Sigmoid colon (tissue), 7 donors: ENCODE measurements around the gene PAPOLA. TPM values are rescaled to one million over a fixed set of nuclear protein-coding genes. Genes with fewer than 3 reads are reported as not detected.
A peak's percentile ranks its signal among the peaks of the same experiment; 100 is the strongest.

Experiments used
- DNase-seq: peaks from one replicate; pipeline ENCODE4 v3.0.0-alpha.2; 2019
- H3K27ac ChIP-seq, 4 donors: fragments of 200-600 bp; sonication (generic); one replicate each; pipeline ENCODE4 v1.5.1; 2016 to 2019; ENCODE audit warnings: mild to moderate bottlenecking in 1 of 4
- H3K27me3 ChIP-seq, 3 donors: fragments of 200-600 bp; sonication (generic); one replicate each; pipeline ENCODE4 v1.5.1; 2019; ENCODE audit warnings: mild to moderate bottlenecking in 1 of 3
- H3K36me3 ChIP-seq, 4 donors: fragments of 200-600 bp; sonication (generic); one replicate each; pipeline ENCODE4 v1.5.1; 2016 to 2019
- H3K4me1 ChIP-seq, 4 donors: fragments of 200-600 bp; sonication (generic); one replicate each; pipeline ENCODE4 v1.5.1; 2017 to 2019
- H3K4me3 ChIP-seq, 4 donors: fragments of 200-600 bp; sonication (generic); one replicate each; pipeline ENCODE4 v1.5.1; 2017 to 2019; ENCODE audit warnings: mild to moderate bottlenecking in 2 of 4, moderate library complexity in 1 of 4
- H3K9me3 ChIP-seq, 4 donors: fragments of 200-600 bp in 3 of 4; sonication (generic) in 3 of 4; one replicate each; pipeline versions ENCODE4 v1.5.1 to v1.6.1; 2013 to 2019
- CTCF ChIP-seq, 4 experiments: fragments of 450-650 bp in 3 of 4; fragments of 200-600 bp in 1 of 4; IDR thresholded peaks; one replicate each; pipeline ENCODE4 v1.5.1; 2016 to 2019; ENCODE audit warnings: antibody characterized with exemption in 4 of 4, mild to moderate bottlenecking in 3 of 4, moderate library complexity in 2 of 4
- EP300 ChIP-seq, 4 donors: sonication (generic); formaldehyde crosslinking; IDR thresholded peaks; one replicate each; pipeline ENCODE4 v1.6.1; 2017; ENCODE audit warnings: antibody characterized with exemption in 4 of 4
- POLR2A ChIP-seq, 2 donors: fragments of 450-650 bp; IDR thresholded peaks; one replicate each; pipeline ENCODE4 v1.6.1; 2016; ENCODE audit warnings: antibody characterized with exemption in 2 of 2, mild to moderate bottlenecking in 2 of 2, moderate library complexity in 2 of 2
- POLR2AphosphoS5 ChIP-seq, 4 donors: sonication (generic); formaldehyde crosslinking; IDR thresholded peaks; one replicate each; pipeline ENCODE4 v1.6.1; 2017; ENCODE audit warnings: antibody characterized with exemption in 4 of 4
- WGBS, 2 donors: extraction: QIAGEN DNeasy Blood & Tissue Kit; methylation state at CpG; one replicate each; pipeline ENCODE4 v1.1.7; 2013; 5-methylcytosine and 5-hydroxymethylcytosine counted together
- intact Hi-C: fragments of 100-400 bp; cut with DNase I; formaldehyde crosslinking; loops from one replicate; pipeline ENCODE4 v1.15.1; 2023
- polyA plus RNA-seq, 3 donors: library from polyadenylated mRNA; stranded (reverse); fragments of 200-250 nt; gene quantifications; one replicate each; pipeline ENCODE4 v1.2.3, GENCODE V29; 2013
- total RNA-seq, 4 donors: library from RNA; depleted of rRNA; stranded (reverse); fragments of >200 nt; gene quantifications; one replicate each; pipeline ENCODE4 v1.1.0, GENCODE V29; 2016
- donor health status: healthy with polysubstance abuse.
- donor health status: Bipolar disorder and iron deficiency.
- donor health status: healthy.

The PAPOLA gene
- total and polyA plus RNA-seq, 7 donors = 67.9 to 154 (median 113) TPM

- 5 to 9% methylated on average over 54 of the region's 54 CpGs for WGBS, 2 donors
- Histone ChIP-seq H3K27ac (no peak overlapping the region), H3K4me1 (peaks cover 0 to 10% (median 7%) of the 10 kb centered on the region in 4 donors), H3K4me3 (peak overlapping the region in 3 of 4 donors; percentile 20 to 43 (median 34)), H3K9me3 (no peaks in the 10 kb centered on the region), H3K36me3 (no peaks in the 10 kb centered on the region), H3K27me3 (peaks cover 9 to 43% (median 19%) of the 10 kb centered on the region in 3 donors)
- TF ChIP-seq CTCF (IDR thresholded peaks at IDR 0.05) (no peak), POLR2AphosphoS5 (IDR thresholded peaks at IDR 0.05) (no peak), EP300 (IDR thresholded peaks at IDR 0.05) (no peak), POLR2A (IDR thresholded peaks at IDR 0.05) (no peak)
- intact Hi-C loops = no loop called here
- DNase-seq = peak; percentile 59
These were observed 90.6 kb downstream of the PAPOLA start for GRCh38 chr14:96592591-96593386.

GRCh38 chr14:96594961-96595360, 92.8 kb downstream of the PAPOLA start:
- intact Hi-C loops = no loop called here
- Histone ChIP-seq H3K4me3 (no peak overlapping the region), H3K27me3 (peaks cover 9 to 31% (median 19%) of the 10 kb centered on the region in 3 donors), H3K4me1 (peaks cover 0 to 10% (median 7%) of the 10 kb centered on the region in 4 donors), H3K36me3 (no peaks in the 10 kb centered on the region), H3K27ac (no peak overlapping the region), H3K9me3 (no peaks in the 10 kb centered on the region)
- TF ChIP-seq EP300 (IDR thresholded peaks at IDR 0.05) (no peak), POLR2AphosphoS5 (IDR thresholded peaks at IDR 0.05) (no peak), CTCF (IDR thresholded peaks at IDR 0.05) (no peak), POLR2A (IDR thresholded peaks at IDR 0.05) (no peak)
- 66 to 73% methylated on average over 6 of the region's 6 CpGs for WGBS, 2 donors
- peak; percentile 32 for DNase-seq

- WGBS, 2 donors = 88 to 97% methylated on average over 5 of the region's 5 CpGs
- TF ChIP-seq EP300 (IDR thresholded peaks at IDR 0.05) (no peak), CTCF (IDR thresholded peaks at IDR 0.05) (no peak), POLR2A (IDR thresholded peaks at IDR 0.05) (no peak), POLR2AphosphoS5 (IDR thresholded peaks at IDR 0.05) (no peak)
- H3K27me3 ChIP-seq = peaks cover 7 to 13% (median 9%) of the 10 kb centered on the region in 3 donors
- H3K36me3 ChIP-seq = no peaks in the 10 kb centered on the region
- H3K4me3 ChIP-seq = no peak overlapping the region
- no peak for DNase-seq
- H3K4me1 ChIP-seq = peaks cover 0 to 3% (median 3%) of the 10 kb centered on the region in 4 donors
- no peaks in the 10 kb centered on the region for H3K9me3 ChIP-seq
- intact Hi-C loops = no loop called here
- H3K27ac ChIP-seq = no peak overlapping the region
These were observed 95.5 kb downstream of the PAPOLA start for GRCh38 chr14:96597680-96598079.

- Histone ChIP-seq H3K36me3 (no peaks in the 10 kb centered on the region), H3K4me3 (no peak overlapping the region), H3K9me3 (no peaks in the 10 kb centered on the region), H3K27me3 (peaks cover 0 to 5% (median 3%) of the 10 kb centered on the region in 3 donors), H3K27ac (no peak overlapping the region), H3K4me1 (no peaks in the 10 kb centered on the region)
- 8 to 54% methylated on average over 14 of the region's 14 CpGs for WGBS, 2 donors
- intact Hi-C loops = no loop called here
- TF ChIP-seq EP300 (IDR thresholded peaks at IDR 0.05) (no peak), CTCF (IDR thresholded peaks at IDR 0.05) (no peak), POLR2AphosphoS5 (IDR thresholded peaks at IDR 0.05) (no peak), POLR2A (IDR thresholded peaks at IDR 0.05) (no peak)
- DNase-seq = no peak
These were observed 96.2 kb downstream of the PAPOLA start for GRCh38 chr14:96598332-96598928.
